ENCODE measurements around the gene LYRM9.
"Not testable (repeated sequence)": the region's sequence is repeated elsewhere in the genome, so short reads cannot be mapped to it uniquely, and the experiment has no call there.

LYRM9 gene

DNA sequence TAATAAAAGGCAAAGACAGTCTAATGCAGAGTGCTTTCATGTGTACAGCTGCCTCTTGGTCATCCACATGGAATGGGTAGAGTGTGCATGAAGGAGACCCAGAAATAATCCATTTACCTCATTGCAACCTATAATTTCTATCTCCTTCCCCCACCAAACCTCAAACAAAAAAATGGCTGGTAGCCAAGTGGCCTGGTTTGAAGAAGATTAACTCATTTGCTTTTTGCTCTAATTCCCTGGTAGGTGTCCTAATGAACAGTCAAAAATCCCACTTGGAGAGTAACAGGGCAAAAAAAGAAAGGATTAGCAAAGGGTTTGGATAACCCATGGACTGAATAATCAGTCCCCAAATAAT, 13.0 kb upstream of the LYRM9 start:
- DNase-seq (ENCODE audit: low read depth, low spot score) = no peak

DNA sequence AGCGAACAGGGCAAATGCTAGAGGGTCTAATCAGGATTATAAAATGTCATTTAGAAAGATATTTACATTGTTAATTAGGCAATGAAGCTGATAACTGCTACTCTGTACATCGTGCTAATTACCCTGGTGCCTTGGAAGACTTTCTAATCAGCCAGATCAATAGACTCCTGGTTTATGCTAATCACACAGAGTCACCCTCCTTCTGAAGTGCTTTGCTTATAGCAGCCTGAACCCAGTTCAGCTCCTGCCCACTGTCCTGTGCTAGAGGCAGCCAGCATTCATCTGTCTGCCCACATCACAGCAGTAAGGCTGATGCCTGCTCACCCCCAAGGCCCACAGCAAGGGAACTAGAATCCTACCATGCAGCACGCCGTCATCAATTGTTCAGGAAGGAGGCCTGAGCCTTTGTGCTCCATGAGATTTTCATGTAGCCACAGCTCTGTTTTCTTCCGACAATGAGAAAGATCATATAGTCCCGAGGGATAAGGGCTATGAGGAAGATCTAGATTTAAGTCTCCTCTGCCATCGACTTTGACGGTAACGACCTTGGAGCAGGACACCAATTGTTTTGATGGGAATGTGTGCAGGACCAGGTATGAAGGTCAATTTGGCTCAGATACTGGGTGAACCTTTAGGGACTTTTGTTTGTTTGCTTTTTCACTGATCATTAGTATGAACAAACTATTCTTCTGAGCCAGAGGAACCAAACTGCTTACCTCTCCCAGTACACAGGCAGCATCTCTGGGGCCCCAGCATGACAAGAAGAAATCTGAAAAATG, 12.5 kb upstream of the LYRM9 start:
- no peak for DNase-seq (ENCODE audit: low read depth, low spot score)

DNA sequence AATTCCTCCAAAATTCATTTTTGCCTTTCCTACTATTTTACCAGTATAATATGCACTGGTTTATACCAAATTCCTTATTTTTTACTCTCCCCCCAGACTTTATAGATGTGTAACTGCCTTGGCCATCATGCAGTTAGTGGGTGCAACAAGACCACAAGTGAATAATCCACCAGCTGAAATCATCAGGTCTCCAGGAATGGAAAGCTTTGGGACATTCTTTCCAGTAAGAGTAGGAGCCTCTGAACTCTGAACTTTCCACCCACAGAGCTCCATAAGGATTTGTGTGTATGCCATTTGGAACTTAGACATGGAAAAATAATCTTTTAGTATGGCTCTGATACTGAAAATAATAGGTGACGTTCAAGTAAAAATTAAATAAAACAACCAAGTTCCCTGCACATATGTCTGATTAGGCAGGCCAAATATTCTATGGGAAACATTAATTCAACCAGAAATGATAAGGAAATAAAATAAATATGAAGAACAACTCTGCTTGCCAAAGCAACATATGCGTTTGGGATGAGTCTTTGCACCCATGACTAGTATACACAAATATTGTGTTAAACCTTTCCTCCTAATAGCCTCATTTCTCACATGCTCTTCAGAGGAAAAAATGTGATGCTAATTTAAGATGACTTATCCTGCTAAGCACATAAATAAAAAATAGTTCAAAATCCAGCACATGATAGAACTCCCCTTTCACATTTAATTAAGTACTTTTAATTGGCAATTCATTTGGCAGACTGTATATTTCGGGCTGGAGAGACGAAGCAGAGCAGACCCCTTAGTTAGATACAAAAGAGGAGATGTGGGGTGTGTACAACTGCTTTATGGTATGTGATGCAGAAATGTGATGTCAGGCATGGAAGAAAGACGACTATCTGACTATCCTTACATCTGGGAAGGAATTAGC, 11.6 kb upstream of the LYRM9 start:
- DNase-seq (ENCODE audit: low read depth, low spot score) = no peak

DNA sequence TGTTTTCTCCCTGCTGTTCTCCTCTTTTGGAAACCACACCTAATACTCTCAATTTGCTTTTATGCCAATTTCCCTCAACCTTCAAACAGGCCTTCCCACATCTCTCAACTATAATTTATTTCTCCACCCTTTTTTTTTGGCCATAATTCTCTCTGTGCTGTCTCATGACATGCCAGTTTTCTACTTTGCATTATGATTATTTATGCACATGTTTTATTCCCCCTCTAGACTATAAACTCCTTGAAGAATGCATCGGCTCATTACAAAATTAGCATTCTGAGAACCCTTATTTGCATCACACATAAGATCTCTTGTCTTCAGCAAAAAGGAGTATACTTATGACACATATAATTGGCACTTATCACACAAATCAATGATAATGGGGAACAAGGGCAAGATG, 10.9 kb upstream of the LYRM9 start:
- DNase-seq (ENCODE audit: low read depth, low spot score) = no peak

DNA sequence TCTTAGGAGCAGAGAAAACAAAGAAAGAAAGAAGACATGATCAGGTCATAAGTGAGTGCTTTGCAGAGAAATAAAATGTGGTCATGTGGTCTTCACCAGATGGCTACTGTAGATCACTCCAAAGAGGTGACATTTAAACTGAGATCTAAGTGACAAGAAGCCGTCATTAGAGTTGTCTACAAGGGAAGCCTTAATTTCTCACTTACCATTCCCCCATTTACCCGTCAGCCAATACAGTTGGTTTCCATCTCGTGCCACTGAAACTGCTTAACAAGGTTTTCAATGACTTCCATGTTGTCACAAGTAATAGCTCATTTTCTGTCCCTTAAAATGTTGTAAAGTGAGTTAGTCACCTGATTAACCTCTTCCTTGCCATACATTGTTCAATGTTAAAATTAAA, 6.4 kb upstream of the LYRM9 start:
- DNase-seq (ENCODE audit: low read depth, low spot score) = no peak

DNA sequence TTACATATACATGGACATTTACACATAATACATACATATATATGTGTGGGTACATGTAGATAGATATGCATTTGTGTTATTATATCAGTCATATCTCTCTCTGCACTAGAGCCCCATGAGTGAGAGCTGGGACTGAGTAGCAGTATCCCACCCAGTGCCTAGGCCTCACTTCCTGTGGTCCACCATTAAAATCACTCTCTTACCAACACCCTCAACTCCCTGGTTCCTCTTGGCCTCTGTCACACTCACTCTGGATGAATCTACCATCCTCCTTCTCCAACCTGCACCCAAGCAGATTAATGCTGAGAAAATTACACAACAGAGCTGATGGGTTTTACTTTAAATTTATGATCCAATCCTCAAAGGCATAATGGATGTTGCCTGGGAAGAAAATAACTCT, 4.9 kb upstream of the LYRM9 start:
- no peak for DNase-seq (ENCODE audit: low read depth, low spot score)

DNA sequence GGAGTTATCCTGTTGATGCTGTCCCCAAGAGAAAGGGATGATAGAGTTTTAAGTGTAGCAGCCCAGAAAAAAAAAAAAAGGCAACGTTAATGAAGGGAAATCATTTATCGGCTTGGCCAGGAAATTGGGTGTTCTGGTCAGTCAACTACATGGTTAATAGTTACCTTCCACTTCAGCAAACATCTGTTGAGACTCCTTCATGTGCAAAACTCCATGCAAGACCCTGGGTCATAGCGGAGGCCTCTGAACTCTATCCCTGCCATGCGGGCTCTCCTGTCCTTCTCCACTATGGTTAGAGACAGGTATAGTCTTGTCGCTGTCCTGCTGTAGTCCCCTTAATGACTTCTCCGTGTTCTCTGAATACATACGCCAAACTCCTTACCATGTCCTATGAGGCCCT, 3.5 kb upstream of the LYRM9 start:
- DNase-seq (ENCODE audit: low read depth, low spot score) = no peak

DNA sequence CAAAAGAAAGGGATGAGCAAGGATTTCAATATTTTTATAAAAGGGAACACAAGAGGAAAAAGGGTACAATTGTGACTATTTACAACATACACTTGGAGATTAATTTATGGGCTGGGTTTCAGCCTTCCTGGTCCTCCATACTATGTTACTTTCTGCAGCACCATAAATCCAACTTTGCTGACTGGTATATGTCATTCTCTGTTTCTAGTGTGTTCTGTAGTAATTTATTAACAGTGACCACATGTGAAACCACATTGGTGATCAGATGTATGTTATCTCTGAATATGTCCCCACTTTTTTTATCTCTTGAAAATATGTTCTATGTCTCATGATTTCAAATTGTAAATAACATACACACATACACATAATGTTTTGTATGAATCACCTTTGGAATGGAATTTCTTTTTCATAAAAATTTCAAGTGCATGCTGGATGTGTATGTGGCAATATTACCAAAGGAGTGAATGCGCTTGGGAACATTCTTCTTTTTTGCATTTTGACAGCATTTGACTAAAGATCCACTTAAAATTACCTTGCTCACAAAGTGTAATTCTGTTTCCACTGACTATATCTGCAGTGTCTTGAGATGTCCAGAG, 2.9 kb upstream of the LYRM9 start:
- no peak for DNase-seq (ENCODE audit: low read depth, low spot score)

DNA sequence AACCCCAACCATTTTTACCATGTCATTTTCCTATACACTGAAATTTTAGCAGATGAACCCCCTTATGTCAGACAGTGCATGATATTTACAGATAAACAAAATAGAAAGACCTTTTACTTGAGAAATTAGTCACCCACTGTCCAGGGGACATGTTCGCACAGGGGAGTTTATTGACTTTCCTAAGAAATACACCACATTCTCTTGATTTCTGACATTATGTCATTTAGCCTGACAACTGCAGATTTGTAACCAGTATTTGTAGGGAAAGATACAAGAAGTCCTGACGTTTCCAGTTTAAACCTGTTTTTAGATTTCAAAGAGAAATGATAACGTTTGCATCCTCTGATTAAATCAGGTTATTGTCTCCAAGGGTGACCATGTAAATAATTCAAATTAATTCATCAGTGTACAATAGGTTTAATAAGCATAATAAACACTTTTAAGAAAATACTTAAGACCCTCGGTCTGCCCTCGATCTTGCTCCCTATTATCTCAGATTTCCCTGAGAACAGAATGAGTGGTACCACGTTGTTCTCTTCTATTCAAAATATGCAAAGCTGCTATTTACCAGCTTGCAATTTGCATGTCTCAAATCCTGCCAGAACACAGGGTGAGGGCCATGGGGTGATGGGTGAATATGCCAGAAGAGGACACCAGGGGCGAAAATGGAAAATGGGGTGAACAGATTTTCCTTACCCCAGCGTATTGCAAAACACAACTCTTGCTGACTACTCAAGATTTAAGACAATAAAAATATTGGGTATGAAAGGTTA, 2.1 kb upstream of the LYRM9 start:
- DNase-seq (ENCODE audit: low read depth, low spot score) = no peak

DNA sequence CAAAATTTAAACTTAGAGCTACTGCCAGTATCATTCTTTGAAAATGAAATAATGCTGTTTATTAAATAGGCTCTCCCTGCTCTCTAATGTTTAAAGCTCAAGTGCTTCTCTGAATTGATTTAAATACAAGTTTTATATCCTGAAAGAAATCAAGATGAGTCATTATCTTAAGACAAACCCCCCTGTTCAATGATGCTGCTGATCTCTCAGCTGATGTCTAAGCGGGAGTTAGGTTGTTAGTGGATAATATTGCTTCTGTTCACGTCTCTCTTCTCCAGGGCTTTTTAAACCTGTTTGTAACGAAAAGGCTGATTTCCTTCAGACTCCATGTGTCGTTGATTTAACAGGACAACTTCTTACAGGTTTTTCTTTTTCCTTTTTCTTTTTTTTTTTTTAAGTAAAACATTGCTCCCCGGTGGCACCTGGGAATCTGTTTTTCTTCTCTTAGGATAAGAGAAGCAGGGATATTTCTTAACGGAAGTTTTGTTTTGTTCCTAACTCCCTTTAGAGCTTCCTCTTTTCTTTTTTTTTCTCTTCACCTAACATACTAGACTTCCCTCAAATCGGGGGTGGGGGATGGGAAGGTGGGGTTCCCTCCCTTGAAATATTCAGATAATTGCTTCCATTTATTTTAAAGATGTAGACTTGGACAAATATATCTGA, 807 bp upstream of the LYRM9 start:
- no peak for DNase-seq (ENCODE audit: low read depth, low spot score)

DNA sequence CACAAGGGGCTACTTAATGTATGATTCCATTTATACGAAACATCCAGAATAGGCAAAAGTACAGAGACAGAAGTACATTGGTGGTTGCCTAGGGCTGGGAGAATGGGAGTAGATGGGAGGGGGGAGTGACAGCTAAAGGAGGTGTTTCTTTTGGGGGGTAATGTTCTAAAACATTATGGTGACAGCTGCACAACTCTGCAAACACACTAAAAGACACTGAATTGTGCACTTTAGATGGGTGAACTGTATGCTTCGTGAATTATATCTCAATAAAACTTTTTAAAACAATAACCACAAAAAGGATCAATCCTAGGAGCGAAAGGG, 661 bp downstream of the LYRM9 start:
- DNase-seq (ENCODE audit: low read depth, low spot score) = no peak

DNA sequence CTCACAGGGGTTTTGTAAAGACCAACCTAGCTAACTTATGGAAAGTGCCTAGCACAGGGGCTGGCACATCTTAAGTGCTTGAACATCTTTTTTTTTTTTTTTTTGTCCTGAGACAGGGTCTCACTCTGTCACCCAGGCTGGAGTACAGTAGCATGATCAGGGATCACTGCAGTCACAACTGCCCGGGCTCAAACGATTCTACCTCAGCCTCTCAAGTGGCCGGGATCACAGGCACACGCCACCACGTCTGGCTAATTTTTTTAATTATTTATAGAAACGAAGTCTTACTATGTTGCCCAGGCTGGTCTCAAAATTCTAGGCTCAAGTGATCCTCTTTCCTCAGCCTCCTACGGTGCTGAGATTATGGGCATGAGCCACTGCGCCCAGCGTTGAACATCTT, 1.3 kb downstream of the LYRM9 start:
- no peak for DNase-seq (ENCODE audit: low read depth, low spot score)

DNA sequence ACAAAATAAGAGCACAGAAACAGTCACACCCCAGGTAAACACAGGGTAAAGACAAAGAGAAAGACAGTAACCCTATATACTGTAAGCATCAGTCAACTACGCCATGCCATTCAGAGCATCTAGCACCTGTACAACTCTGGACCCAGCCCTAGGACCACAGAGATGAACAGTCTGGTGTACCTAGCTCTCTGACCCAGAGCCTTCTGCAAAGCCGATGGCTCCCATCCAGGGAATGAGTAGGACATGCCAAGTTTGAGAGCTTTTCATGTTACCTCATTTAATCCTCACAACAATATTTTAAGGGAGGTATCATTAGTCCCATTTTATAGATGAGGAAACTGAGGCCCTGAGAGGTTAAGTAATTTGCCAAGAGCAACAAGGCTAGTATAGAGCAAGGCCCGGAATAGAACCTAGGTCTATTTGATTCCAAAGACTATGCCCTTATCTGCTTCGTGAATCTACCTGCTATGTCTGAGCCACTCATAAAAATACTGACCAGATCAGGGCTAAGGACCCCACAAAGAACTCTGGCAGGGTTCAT, 3.4 kb downstream of the LYRM9 start:
- no peak for DNase-seq (ENCODE audit: low read depth, low spot score)

DNA sequence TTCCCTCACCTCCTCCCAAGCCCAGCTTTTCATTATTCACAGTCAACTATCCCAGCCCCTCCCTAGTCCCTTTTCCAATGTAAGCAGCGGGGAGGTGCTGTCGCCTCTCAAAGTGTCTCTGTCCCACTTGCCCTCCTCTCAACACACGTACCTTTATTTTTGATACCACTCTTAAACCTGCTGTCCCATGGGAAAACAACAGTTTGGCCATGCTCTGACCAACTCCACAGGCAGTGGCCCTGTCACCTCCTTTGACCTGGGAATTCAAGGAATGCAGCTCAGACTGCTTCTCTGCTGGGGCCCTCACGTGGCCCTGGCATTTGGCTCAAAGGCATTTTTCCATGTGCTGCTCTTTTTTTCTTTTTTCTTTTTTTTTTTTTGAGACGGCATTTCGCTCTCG, 4.2 kb downstream of the LYRM9 start:
- DNase-seq (ENCODE audit: low read depth, low spot score) = no peak

DNA sequence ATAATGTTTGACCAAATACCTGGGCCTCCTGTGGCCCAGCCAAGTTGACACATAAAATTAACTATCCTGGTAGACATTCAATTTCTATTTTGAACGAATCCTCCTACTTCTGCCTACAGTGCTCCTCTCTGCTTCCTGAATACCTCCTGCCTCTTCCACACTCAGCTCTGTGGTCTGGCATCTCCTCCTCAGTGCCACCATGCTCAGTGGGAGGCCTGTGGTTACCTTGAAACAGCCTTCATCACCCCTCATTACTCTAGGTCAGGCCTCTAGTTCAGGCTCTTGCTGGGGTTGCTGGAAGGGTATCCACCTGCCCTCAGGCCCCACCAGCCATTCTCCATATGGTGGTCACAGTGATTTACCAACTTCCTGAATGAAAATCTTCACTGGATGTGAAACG, 5.1 kb downstream of the LYRM9 start:
- no peak for DNase-seq (ENCODE audit: low read depth, low spot score)

DNA sequence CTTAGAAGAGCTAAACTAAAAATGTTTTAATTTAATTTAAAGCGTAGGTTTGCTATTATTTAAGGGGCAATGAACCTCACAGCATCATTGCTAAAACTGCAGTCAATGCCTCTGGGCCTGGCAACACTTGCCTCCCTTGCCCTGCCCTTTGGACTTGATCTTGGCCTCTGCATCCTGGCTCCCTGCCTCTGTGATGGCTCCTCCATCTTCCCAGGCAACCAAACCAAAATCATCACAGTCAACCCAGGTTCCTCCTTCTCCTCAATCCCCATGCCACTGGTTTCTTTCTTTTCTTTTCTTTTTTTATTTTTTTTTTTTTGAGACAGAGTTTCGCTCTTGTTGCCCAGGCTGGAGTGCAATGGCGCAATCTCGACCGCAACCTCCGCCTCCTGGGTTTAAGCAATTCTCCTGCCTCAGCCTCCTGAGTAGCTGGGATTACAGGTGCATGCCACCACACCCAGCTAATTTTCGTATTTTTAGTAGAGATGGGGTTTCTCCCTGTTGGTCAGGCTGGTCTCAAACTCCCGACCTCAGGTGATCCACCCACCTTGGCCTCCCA, 6.7 kb downstream of the LYRM9 start:
- DNase-seq (ENCODE audit: low read depth, low spot score) = not testable (repeated sequence)

DNA sequence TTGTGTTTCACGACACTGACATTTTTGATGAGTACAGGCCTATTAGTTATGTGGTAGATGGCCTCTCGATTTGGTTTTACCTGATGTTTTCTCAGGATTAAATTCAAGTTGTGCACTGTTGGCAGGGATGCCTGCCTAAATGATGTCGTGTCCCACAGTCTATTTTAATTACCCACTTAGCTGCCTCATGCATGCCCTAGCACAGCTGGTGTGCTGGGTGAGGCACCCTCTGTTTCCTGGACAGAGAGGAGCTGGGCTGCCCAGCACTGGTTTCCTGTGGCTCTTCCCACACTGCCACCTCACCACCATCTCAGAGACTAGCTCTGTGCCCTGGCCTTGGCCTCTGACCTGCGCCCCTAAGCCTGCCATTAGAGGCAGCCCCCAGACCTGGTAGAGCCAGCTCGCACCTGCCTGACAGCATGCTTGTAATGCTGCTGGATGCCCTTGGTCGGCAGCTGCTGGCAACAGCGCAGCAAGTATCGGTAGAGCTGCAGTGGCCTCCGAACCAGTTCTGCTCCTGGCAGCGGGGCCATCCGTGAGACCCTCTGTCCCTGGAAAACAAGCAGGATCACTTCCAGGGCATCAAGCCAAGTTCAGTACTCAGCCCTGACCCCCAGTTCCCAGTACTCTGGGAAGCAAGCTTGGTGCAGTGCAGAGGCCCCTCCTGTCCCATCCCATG, 10.9 kb downstream of the LYRM9 start:
- DNase-seq (ENCODE audit: low read depth, low spot score) = no peak

DNA sequence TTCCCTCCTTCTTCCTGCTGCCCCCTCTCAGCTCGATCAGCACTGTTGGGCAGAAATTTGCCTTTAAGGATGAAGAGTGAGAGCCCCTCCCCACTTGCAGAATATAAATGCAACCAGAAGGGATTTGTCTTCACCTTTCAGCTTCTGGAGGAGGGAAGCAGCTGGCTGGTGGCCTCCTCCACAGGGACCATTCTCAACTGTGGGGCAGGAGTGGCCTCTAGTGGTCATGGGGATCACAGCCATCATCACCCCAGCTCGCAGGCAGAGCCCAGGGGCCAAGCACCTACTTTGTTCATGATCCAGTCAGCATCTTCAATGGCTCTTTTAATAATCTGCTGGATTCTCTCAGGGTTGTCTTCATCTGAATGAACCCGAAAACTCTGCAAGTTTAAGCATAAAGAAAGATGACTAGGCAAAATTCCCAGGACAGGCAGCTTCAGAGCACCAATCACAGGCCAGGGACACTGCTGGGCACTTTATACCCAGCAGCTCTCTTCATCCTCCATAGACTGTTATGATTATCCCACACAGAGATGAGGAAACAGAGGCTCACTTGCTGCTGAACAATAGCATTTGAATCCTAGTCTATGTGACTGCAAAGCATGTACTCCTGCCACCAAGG, 13.1 kb downstream of the LYRM9 start:
- peak; percentile 32 for DNase-seq (ENCODE audit: low read depth, low spot score)

DNA sequence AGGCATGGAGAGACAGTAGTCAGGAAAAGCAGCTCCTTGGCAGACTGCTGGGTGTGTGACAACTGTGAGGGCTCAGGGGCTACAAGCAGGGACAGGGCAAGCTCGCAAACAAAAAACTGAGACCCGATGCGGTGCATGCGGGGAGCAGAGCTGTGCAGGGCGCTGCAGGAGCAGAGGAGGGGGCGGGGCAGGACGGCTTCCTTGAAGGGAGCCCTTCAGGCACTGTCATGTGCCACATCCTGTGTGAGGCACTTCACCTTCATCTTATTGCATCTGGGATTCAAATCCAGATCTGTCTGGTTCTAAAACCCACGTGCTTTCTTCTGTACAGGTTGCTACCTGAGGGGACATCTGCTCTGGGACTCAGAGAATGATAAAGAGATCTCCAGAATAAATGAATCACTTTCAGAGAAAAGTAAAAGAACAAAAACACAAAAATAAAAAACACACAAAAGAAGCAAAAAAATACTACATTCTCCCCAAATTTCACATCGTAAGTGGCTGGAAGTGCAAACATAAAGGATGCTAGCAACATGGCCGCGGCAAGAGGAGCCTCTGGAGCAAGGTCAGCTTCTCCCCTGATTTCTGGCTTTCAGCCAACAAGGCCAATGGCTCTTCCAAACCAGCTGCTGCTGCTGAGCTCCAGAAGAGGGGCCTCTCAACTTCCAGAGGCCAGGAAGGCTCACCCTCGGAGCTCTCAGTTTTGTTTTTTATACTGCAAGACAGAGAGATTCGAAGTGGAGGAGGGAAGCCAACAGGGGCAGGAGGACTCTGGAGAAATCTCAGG, 14.2 kb downstream of the LYRM9 start:
- DNase-seq (ENCODE audit: low read depth, low spot score) = no peak

Measured in activated CD4-positive, CD25-positive, alpha-beta regulatory T cell treated with anti-CD3 and anti-CD28 coated beads, Interleukin-2, amount 50 U/mL, for 16 hours (primary cell).